Vagina (tissue), 2 donors: Measurements from ENCODE around the gene IL25.

Source experiments
- CTCF ChIP-seq, 3 experiments: fragments of 450-650 bp in 2 of 3; fragments of 200-600 bp in 1 of 3; sonication (generic) in 1 of 3; IDR thresholded peaks; one replicate each; pipeline ENCODE4 v1.5.1; 2017 to 2019; ENCODE audit warnings: antibody characterized with exemption in 3 of 3, mild to moderate bottlenecking in 2 of 3, moderate library complexity in 2 of 3
- POLR2A ChIP-seq, 2 donors: fragments of 450-650 bp; IDR thresholded peaks; one replicate each; pipeline ENCODE4 v1.6.1; 2017; ENCODE audit warnings: antibody characterized with exemption in 2 of 2, mild to moderate bottlenecking in 2 of 2, moderate library complexity in 2 of 2

GRCh38 chr14:23361763-23362162 is 10.8 kb upstream of the IL25 start:
- TF ChIP-seq CTCF (IDR thresholded peaks at IDR 0.05): no peak
- no peak for TF ChIP-seq POLR2A (IDR thresholded peaks at IDR 0.05)
